Ovary (tissue), 9 donors: ENCODE measurements around the gene GGCX. TPM values are rescaled to one million over a fixed set of nuclear protein-coding genes. Genes with fewer than 3 reads are reported as not detected.

Source experiments
- DNase-seq, 5 donors: peaks; one replicate each; pipeline ENCODE4 v3.0.0-alpha.2; 2019 to 2020
- H3K27ac ChIP-seq, 2 donors: fragments of 200-600 bp; one replicate each; pipeline versions ENCODE4 v1.5.1 to v1.8.0; 2019 to 2022
- H3K27me3 ChIP-seq: fragments of 200-600 bp; one replicate; pipeline ENCODE4 v1.8.0; 2022
- H3K36me3 ChIP-seq: fragments of 200-600 bp; sonication (generic); one replicate; pipeline ENCODE4 v1.5.1; 2019
- H3K4me1 ChIP-seq: one replicate; pipeline ENCODE4 v1.8.1; 2013; ENCODE audit warnings: mild to moderate bottlenecking, moderate library complexity; ENCODE audit not compliant: insufficient read depth
- H3K4me3 ChIP-seq: fragments of 200-600 bp; sonication (generic); one replicate; pipeline ENCODE4 v1.5.1; 2017
- H3K9me3 ChIP-seq, 2 donors: fragments of 200-600 bp in 1 of 2; sonication (generic) in 1 of 2; one replicate each; pipeline versions ENCODE4 v1.5.1 to v1.8.1; 2013 to 2019; ENCODE audit warnings: mild to moderate bottlenecking in 1 of 2, moderate library complexity in 1 of 2
- EP300 ChIP-seq: sonication (generic); formaldehyde crosslinking; IDR thresholded peaks from one replicate; pipeline ENCODE4 v1.6.1; 2017; ENCODE audit warnings: antibody characterized with exemption
- POLR2A ChIP-seq: fragments of 450-650 bp; IDR thresholded peaks from one replicate; pipeline ENCODE4 v1.6.1; 2017; ENCODE audit warnings: antibody characterized with exemption, mild to moderate bottlenecking, moderate library complexity
- WGBS, 3 donors: extraction: QIAGEN DNeasy Blood & Tissue Kit in 1 of 3; methylation state at CpG; one replicate each; pipeline versions ENCODE4 v1.1.5 to v1.1.7; 2013 to 2017; 5-methylcytosine and 5-hydroxymethylcytosine counted together
- intact Hi-C, 4 donors: fragments of 100-400 bp; cut with DNase I; formaldehyde crosslinking; loops; one replicate each; pipeline versions ENCODE4 v1.11.0 to v1.15.1; 2022 to 2023
- polyA plus RNA-seq, 2 donors: library from polyadenylated mRNA; stranded (reverse); fragments of 200-250 nt in 1 of 2; fragments of 350-450 nt in 1 of 2; fragmentation: Illumina TruSeq in 1 of 2; extraction: RNeasy Lipid Tissue Mini Kit (QIAGEN cat#74804) in 1 of 2; gene quantifications; one replicate each; pipeline ENCODE4 v1.2.3, GENCODE V29; 2013 to 2014
- total RNA-seq, 7 donors: library from RNA; depleted of rRNA in 2 of 7; stranded (reverse); fragments of >200 nt in 2 of 7; fragmentation: NEBNext Ultra II Directional in 3 of 7; extraction: Animal tissue kit (Norgen Biotek cat#: 25700) in 3 of 7; gene quantifications; one replicate each; pipeline versions ENCODE4 v1.1.0 to v1.2.4, GENCODE V29; 2016 to 2023
- TF ChIP-seq, protein P1 (sequence below), 3 donors: fragments of 450-650 bp in 2 of 3; fragments of 200-600 bp in 1 of 3; IDR thresholded peaks; one replicate each; pipeline versions ENCODE4 v1.5.1 to v1.8.0; 2016 to 2022; ENCODE audit warnings: antibody characterized with exemption in 3 of 3, mild to moderate bottlenecking in 1 of 3
- donor health status: DM: no; HTN: no; CAD: no; lungs with moderate emphysema.
- donor health status: DM: no; HTN: no; CAD: no.
- donor health status: Bipolar disorder and iron deficiency.
- donor health status: DM: yes; HTN: yes; CAD: no.
- donor health status: DM: no; HTN: no; CAD: no.
- donor health status: DM: yes; HTN: yes; CAD: no.

GGCX gene
- total and polyA plus RNA-seq, 9 donors: 14.2 to 35.5 (median 33.3) TPM

DNA sequence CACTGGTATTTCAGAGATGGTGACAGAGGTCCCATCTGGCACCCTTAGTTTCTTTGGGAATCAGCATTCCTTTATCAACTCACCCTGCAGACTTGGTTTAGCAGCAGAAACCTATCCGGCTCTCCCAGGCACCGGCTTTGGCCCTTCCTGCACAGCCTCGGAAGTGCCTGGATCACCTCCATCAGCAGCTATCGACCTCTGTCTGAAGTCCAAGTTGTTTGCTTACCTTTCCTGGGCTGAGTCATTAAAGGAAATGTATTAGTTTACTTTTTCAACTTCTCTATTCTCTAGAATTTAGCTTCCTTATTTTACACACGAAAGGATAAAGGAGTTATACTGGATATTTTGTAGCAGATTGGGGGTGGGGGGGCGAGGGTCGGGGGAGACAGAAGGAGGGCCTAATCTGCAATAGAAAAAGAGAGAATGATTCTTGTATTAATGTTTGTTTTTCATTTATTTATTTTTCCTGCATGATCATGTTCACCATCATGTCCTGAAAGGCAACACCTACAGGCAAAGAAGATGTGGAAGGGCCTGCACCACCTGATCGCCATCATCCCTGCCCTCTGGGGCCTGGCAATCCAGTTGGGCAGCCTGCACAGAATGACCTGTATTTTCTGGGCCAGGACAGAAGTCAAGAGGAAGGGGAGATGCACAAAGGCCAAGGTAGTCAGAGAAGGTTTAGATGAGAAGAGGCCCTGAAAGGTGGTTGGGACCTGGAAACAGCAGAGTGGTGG is 44.5 kb downstream of the GGCX start:
- Histone ChIP-seq H3K4me1 (no peaks in the 10 kb centered on the region), H3K4me3 (no peak overlapping the region), H3K9me3 (no peaks in the 10 kb centered on the region), H3K36me3 (no peaks in the 10 kb centered on the region), H3K27ac (no peak overlapping the region), H3K27me3 (no peaks in the 10 kb centered on the region)
- TF ChIP-seq POLR2A (no peak), EP300 (no peak)
- TF ChIP-seq, protein P1, sequence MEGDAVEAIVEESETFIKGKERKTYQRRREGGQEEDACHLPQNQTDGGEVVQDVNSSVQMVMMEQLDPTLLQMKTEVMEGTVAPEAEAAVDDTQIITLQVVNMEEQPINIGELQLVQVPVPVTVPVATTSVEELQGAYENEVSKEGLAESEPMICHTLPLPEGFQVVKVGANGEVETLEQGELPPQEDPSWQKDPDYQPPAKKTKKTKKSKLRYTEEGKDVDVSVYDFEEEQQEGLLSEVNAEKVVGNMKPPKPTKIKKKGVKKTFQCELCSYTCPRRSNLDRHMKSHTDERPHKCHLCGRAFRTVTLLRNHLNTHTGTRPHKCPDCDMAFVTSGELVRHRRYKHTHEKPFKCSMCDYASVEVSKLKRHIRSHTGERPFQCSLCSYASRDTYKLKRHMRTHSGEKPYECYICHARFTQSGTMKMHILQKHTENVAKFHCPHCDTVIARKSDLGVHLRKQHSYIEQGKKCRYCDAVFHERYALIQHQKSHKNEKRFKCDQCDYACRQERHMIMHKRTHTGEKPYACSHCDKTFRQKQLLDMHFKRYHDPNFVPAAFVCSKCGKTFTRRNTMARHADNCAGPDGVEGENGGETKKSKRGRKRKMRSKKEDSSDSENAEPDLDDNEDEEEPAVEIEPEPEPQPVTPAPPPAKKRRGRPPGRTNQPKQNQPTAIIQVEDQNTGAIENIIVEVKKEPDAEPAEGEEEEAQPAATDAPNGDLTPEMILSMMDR (IDR thresholded peaks at IDR 0.05): no peak
- intact Hi-C loops: no loop called here
- WGBS, 3 donors: 54 to 72% (median 64%) methylated on average over 8 of the region's 8 CpGs
- no peak for DNase-seq

DNA sequence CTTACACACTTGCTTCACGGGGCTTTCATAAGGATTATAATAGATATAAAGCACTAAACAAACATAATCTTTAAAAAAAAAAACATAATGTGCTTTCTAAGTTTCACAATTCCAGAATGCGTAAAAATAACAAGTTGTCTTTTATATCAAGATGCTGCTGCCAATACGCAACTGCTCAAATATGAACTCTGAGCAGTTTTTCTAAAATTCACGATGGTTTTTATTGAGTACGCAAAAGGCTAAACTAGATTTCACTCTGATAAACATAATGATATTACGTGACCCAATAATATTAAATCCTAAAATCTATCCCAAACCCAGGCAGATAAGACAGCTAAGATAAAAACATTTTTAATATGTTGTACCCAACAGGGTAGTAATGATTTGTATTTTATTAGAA is 47.0 kb downstream of the GGCX start:
- no peaks in the 10 kb centered on the region for H3K27me3 ChIP-seq
- intact Hi-C loops: no loop called here
- H3K27ac ChIP-seq: no peak overlapping the region
- H3K9me3 ChIP-seq: no peaks in the 10 kb centered on the region
- 80 to 87% (median 83%) methylated on average over 6 of the region's 6 CpGs for WGBS, 3 donors
- no peaks in the 10 kb centered on the region for H3K36me3 ChIP-seq
- no peaks in the 10 kb centered on the region for H3K4me1 ChIP-seq
- TF ChIP-seq, protein P1 (IDR thresholded peaks at IDR 0.05): no peak
- no peak for TF ChIP-seq POLR2A
- no peak for TF ChIP-seq EP300
- no peak overlapping the region for H3K4me3 ChIP-seq
- DNase-seq: no peak

DNA sequence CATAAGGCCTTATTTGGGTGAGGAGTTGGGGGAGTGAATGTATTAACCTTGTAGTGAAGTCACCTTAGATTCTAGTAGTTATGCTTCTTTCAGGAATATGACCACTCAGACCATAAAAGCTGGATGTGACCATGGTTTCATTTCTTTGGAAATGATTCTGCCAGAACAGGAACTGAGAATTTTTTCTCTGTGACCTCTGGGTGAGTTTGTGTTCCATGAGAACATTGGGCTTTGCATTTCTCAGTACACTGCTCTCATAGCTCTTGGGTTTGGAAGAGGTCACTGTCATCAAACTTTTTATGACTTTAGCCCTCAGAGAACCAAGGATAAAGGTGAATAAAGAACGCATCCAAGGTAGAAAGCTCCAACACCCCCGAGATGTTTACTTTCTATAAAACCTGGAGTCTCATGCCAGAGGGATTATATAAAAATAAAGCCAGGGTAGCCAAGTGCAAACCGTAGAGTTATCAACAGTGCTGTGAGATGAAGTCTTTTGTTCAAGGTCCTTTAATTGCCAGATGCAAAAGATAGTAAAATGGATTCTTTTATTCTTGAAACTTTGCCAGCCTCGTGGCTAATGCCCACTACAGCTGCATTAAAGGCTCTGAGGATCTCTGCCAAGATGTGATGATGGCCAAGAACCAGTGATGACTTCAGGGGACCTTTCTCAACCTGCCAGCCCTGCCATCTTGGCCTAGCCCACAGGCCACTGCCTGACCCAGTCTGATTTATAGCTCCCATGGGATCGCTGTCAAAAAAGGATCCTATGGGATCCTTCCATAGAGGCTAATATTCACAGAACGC is 50.1 kb downstream of the GGCX start:
- WGBS, 3 donors: 46 to 65% (median 63%) methylated on average over 6 of the region's 6 CpGs
- H3K27ac ChIP-seq: no peak overlapping the region
- TF ChIP-seq, protein P1 (IDR thresholded peaks at IDR 0.05): no peak
- TF ChIP-seq POLR2A: no peak
- TF ChIP-seq EP300: no peak
- H3K27me3 ChIP-seq: no peaks in the 10 kb centered on the region
- no peak for DNase-seq
- H3K4me1 ChIP-seq: peaks cover 5% of the 10 kb centered on the region
- intact Hi-C loops: no loop called here
- no peaks in the 10 kb centered on the region for H3K9me3 ChIP-seq
- H3K4me3 ChIP-seq: no peak overlapping the region
- no peaks in the 10 kb centered on the region for H3K36me3 ChIP-seq

DNA sequence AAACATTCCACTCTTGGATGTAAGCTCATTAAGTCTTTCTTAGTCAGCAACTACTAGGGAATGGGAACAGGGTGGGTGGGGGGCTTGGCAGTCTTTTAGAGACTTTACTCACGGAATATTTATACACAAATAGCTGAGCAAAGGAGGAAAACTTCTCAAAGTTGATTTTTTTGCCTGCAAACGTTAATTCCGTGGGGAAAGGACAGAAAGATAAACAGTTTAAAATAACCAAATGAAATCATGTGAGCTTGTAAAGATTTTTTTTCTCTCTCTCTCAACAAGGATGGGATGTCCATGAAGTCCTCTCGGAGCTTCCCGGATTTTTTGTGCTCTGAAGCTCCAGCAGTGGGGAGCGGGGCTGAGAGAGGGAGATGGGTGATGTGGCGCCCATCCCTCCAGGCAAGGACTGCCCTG is 54.5 kb downstream of the GGCX start:
- 24 to 32% (median 29%) methylated on average over 7 of the region's 7 CpGs for WGBS, 3 donors
- Histone ChIP-seq H3K4me1 (peaks cover 7% of the 10 kb centered on the region), H3K4me3 (no peak overlapping the region), H3K27ac (no peak overlapping the region), H3K9me3 (no peaks in the 10 kb centered on the region), H3K36me3 (no peaks in the 10 kb centered on the region), H3K27me3 (no peaks in the 10 kb centered on the region)
- no peak for DNase-seq
- intact Hi-C loops: no loop called here
- TF ChIP-seq EP300 (no peak), POLR2A (no peak)
- TF ChIP-seq, protein P1 (IDR thresholded peaks at IDR 0.05): no peak
